Measurements from ENCODE around the gene CAPRIN1.

CAPRIN1 gene

GRCh38 chr11:34051349-34052035 lies at the start of gene CAPRIN1:
Gene CAPRIN1, plus strand, starts transcription at chr11:34051731. Its CDS starts 690 bp downstream, at chr11:34052421.
- peak; percentile 63 for DNase-seq (ENCODE audit: low read depth, low spot score)

GRCh38 chr11:34002420-34002819 lies 49.1 kb upstream of the CAPRIN1 start:
- DNase-seq (ENCODE audit: low read depth, low spot score): no peak

- DNase-seq (ENCODE audit: low read depth, low spot score): no peak
These were observed 47.3 kb upstream of the CAPRIN1 start for GRCh38 chr11:34004236-34004635.

- no peak for DNase-seq (ENCODE audit: low read depth, low spot score)
These were observed 44.7 kb upstream of the CAPRIN1 start for GRCh38 chr11:34006876-34007275.

GRCh38 chr11:34012734-34013133 lies 38.8 kb upstream of the CAPRIN1 start:
- no peak for DNase-seq (ENCODE audit: low read depth, low spot score)

- no peak for DNase-seq (ENCODE audit: low read depth, low spot score)
These were observed 37.5 kb upstream of the CAPRIN1 start for GRCh38 chr11:34013898-34014571.

GRCh38 chr11:34021977-34022735 lies 29.4 kb upstream of the CAPRIN1 start:
- DNase-seq (ENCODE audit: low read depth, low spot score): no peak

GRCh38 chr11:34026432-34026831 lies 25.1 kb upstream of the CAPRIN1 start:
- no peak for DNase-seq (ENCODE audit: low read depth, low spot score)

- no peak for DNase-seq (ENCODE audit: low read depth, low spot score)
These were observed 23.8 kb upstream of the CAPRIN1 start for GRCh38 chr11:34027516-34028408.

GRCh38 chr11:34028425-34028824 lies 23.1 kb upstream of the CAPRIN1 start:
- DNase-seq (ENCODE audit: low read depth, low spot score): no peak

GRCh38 chr11:34029176-34029575 lies 22.4 kb upstream of the CAPRIN1 start:
- no peak for DNase-seq (ENCODE audit: low read depth, low spot score)

GRCh38 chr11:34030382-34030781 lies 21.1 kb upstream of the CAPRIN1 start:
- DNase-seq (ENCODE audit: low read depth, low spot score): no peak

- DNase-seq (ENCODE audit: low read depth, low spot score): no peak
These were observed 18.1 kb upstream of the CAPRIN1 start for GRCh38 chr11:34033399-34033798.

- no peak for DNase-seq (ENCODE audit: low read depth, low spot score)
These were observed 17.5 kb upstream of the CAPRIN1 start for GRCh38 chr11:34034053-34034452.

- DNase-seq (ENCODE audit: low read depth, low spot score): no peak
These were observed 15.1 kb upstream of the CAPRIN1 start for GRCh38 chr11:34036456-34036855.

GRCh38 chr11:34037016-34037415 lies 14.5 kb upstream of the CAPRIN1 start:
- no peak for DNase-seq (ENCODE audit: low read depth, low spot score)

GRCh38 chr11:34040571-34040970 lies 11.0 kb upstream of the CAPRIN1 start:
- no peak for DNase-seq (ENCODE audit: low read depth, low spot score)

- peak; percentile 52 for DNase-seq (ENCODE audit: low read depth, low spot score)
These were observed 6.7 kb upstream of the CAPRIN1 start for GRCh38 chr11:34044664-34045485.

GRCh38 chr11:34049028-34049427 lies 2.5 kb upstream of the CAPRIN1 start:
- no peak for DNase-seq (ENCODE audit: low read depth, low spot score)

- no peak for DNase-seq (ENCODE audit: low read depth, low spot score)
These were observed 766 bp upstream of the CAPRIN1 start for GRCh38 chr11:34050581-34051348.

All from smooth muscle cell of the brain vasculature (primary cell).